Measurements from ENCODE around the gene UCKL1.

- TF ChIP-seq TAF1 (IDR thresholded peaks at IDR 0.05; ENCODE audit: borderline replicate concordance, low read depth, low read length) (no peak), POLR2AphosphoS5 (IDR thresholded peaks at IDR 0.05; ENCODE audit: low read depth, low read length) (no peak)
These were observed 16.9 kb downstream of the UCKL1 start for GRCh38 chr20:63939061-63939935.

Data from GM12892 (cell line).